ENCODE measurements around the gene AGBL1. TPM values are rescaled to one million over a fixed set of nuclear protein-coding genes. Genes with fewer than 3 reads are reported as not detected.

AGBL1 gene
- total and polyA plus RNA-seq, 2 donors (not counting 3 experiments of a cell fraction or from before 2014, with no cell fraction given), result not detected

- Histone ChIP-seq H3K9me3 (replicated peaks; ENCODE audit: control insufficient read depth, insufficient read depth, low read length) (peaks cover 3% of the 10 kb centered on the region), H3K27ac (ENCODE audit: insufficient read depth, low read depth, low read length) (no peak overlapping the region), H3K4me3 (replicated peaks in 1 of 3; ENCODE audit: insufficient read depth in 1 of 3, low read depth in 1 of 3, low read length in 3 of 3) (no peak overlapping the region), H3K4me2 (ENCODE audit: insufficient read depth, low read length) (no peak overlapping the region), H3K79me2 (ENCODE audit: control insufficient read depth, insufficient read depth, low read length) (no peaks in the 10 kb centered on the region), H3K9me1 (replicated peaks; ENCODE audit: control insufficient read depth, extremely low read depth, insufficient read depth, low read length) (no peaks in the 10 kb centered on the region), H3K4me1 (ENCODE audit: control insufficient read depth, extremely low read depth, insufficient read depth, low read length) (no peaks in the 10 kb centered on the region), H3K27me3 (ENCODE audit: control insufficient read depth in 2 of 2, insufficient read depth in 2 of 2, low read length in 2 of 2) (no peaks in the 10 kb centered on the region), H4K20me1 (replicated peaks; ENCODE audit: control insufficient read depth, extremely low read depth, insufficient read depth, low read length) (no peaks in the 10 kb centered on the region), H3K9ac (replicated peaks; ENCODE audit: extremely low read depth, insufficient read depth, low read length) (no peak overlapping the region), H2AFZ (ENCODE audit: low read depth, low read length) (no peak overlapping the region), H3K36me3 (ENCODE audit: control insufficient read depth in 2 of 2, extremely low read depth in 1 of 2, insufficient read depth in 2 of 2, low read length in 2 of 2) (no peaks in the 10 kb centered on the region)
- ChIA-PET CTCF (no interaction called here), POLR2A (no interaction called here)
- no TSS peak for BruUV-seq (replicated peaks)
- FAIRE-seq, result no peak
- dilution Hi-C loops (cut with MboI; ENCODE audit: extremely low pct_ligation_motif_present, low sequenced_read_pairs), result no loop called here
- TF ChIP-seq, protein P1, sequence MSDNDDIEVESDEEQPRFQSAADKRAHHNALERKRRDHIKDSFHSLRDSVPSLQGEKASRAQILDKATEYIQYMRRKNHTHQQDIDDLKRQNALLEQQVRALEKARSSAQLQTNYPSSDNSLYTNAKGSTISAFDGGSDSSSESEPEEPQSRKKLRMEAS (IDR thresholded peaks at IDR 0.05; ENCODE audit: insufficient read depth, insufficient read length), result no peak
- TF ChIP-seq MYC (IDR thresholded peaks at IDR 0.05; ENCODE audit: low read depth, low read length), result no peak
- no peak for TF ChIP-seq GATA2 (IDR thresholded peaks at IDR 0.05; ENCODE audit: insufficient read depth, insufficient read length, low read depth, low read length)
- no peak for TF ChIP-seq JUN (IDR thresholded peaks at IDR 0.05; ENCODE audit: borderline replicate concordance, insufficient read depth, insufficient read length, low read depth)
- TF ChIP-seq EZH2 (IDR thresholded peaks at IDR 0.05; ENCODE audit: borderline replicate concordance, low read depth, low read length, severe bottlenecking), result no peak
- no peak for TF ChIP-seq POLR2A (IDR thresholded peaks at IDR 0.05; ENCODE audit: low read depth, low read length)
- no peak for TF ChIP-seq FOS (IDR thresholded peaks at IDR 0.05; ENCODE audit: borderline replicate concordance, insufficient read depth, low read length)
- no peak for TF ChIP-seq CTCF (IDR thresholded peaks at IDR 0.05; ENCODE audit: extremely low read depth in 1 of 2, insufficient read depth in 1 of 2, low read depth in 1 of 2, low read length in 2 of 2)
- no peak for TF ChIP-seq POLR2AphosphoS5 (IDR thresholded peaks at IDR 0.05; ENCODE audit: insufficient read depth, low read depth, low read length)
- no peak for DNase-seq (ENCODE audit: low read depth, low spot score)
- intact Hi-C loops (cut with micrococcal nuclease), result no loop called here
Measured at GRCh38 chr15:86054338-86054737, 25.3 kb upstream of the AGBL1 start.

Measured in endothelial cell of umbilical vein (primary cell).